ENCODE data around the gene HOXA5.

DNA sequence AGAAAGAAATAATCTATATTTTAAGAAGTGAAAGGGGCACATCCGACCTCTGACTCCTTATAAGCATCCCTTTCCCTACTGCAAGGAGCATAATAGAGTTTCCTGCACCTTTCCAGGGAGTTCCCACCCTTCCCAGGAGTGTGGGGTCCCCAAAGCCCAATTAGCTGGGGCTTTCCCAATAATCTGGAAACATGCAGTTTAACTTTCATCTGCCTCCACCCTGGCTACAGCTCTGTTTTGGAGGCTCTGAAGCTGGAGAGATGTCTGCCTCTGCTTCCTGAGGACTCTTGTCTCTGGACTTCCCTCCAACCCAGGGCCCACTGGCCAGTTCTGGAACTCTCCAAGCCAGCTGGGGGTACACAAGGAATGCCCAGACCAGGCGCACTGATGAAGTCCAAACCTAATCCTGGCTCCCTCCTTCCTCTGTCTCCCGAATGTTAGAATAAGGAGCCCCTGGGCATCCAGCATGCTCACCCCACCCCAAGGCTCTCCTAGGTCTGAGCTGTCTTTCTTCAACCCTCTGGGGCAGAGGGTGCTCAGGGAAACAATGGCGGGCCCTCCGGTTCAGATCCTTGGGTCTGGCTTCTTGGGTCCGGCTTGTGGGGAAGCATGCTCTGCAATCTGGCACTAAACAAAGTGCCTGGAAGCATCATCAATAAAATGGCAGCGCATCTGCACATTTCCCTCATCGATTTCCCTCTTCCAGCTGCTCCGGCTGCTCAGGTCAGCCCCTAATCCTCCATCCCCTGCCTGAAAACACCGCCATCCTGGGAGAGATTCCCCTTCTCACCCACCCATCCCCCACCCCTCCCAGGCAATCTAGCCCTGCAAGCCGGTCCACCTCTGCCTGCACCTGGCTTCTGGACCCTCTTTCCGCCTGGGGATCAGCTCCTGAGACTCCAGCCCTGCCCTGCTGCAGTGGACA is 26.3 kb downstream of the HOXA5 start:
- TF ChIP-seq, protein P1, sequence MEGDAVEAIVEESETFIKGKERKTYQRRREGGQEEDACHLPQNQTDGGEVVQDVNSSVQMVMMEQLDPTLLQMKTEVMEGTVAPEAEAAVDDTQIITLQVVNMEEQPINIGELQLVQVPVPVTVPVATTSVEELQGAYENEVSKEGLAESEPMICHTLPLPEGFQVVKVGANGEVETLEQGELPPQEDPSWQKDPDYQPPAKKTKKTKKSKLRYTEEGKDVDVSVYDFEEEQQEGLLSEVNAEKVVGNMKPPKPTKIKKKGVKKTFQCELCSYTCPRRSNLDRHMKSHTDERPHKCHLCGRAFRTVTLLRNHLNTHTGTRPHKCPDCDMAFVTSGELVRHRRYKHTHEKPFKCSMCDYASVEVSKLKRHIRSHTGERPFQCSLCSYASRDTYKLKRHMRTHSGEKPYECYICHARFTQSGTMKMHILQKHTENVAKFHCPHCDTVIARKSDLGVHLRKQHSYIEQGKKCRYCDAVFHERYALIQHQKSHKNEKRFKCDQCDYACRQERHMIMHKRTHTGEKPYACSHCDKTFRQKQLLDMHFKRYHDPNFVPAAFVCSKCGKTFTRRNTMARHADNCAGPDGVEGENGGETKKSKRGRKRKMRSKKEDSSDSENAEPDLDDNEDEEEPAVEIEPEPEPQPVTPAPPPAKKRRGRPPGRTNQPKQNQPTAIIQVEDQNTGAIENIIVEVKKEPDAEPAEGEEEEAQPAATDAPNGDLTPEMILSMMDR (IDR thresholded peaks at IDR 0.05): no peak
- TF ChIP-seq POLR2A (IDR thresholded peaks at IDR 0.05): no peak

All from heart left ventricle (tissue), 13 donors.